Measurements from ENCODE around the gene APOBEC3A.

DNA sequence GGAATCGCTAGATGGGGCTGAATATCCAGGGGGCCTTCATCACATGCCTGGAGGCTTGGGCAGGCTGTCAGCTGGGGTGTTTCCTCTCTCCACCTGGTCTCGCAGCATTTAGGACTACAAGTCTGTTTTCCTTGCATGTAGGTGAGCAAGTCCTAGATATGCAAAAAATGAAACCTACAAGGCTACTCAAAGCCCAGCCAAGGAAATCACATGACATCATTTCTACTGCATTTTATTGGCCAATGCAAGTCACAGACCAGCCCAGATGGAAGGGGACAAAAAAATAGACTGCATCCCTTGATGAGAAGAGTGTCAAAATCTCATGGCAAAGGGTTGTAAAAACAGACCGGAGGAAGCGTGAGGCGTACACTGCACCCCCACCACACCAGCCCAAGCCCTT lies 15.1 kb downstream of the APOBEC3A start:
- TF ChIP-seq, protein P1, sequence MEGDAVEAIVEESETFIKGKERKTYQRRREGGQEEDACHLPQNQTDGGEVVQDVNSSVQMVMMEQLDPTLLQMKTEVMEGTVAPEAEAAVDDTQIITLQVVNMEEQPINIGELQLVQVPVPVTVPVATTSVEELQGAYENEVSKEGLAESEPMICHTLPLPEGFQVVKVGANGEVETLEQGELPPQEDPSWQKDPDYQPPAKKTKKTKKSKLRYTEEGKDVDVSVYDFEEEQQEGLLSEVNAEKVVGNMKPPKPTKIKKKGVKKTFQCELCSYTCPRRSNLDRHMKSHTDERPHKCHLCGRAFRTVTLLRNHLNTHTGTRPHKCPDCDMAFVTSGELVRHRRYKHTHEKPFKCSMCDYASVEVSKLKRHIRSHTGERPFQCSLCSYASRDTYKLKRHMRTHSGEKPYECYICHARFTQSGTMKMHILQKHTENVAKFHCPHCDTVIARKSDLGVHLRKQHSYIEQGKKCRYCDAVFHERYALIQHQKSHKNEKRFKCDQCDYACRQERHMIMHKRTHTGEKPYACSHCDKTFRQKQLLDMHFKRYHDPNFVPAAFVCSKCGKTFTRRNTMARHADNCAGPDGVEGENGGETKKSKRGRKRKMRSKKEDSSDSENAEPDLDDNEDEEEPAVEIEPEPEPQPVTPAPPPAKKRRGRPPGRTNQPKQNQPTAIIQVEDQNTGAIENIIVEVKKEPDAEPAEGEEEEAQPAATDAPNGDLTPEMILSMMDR (IDR thresholded peaks at IDR 0.05), result no peak
- TF ChIP-seq POLR2A (IDR thresholded peaks at IDR 0.05), result no peak

Data from lower leg skin (tissue), 3 donors.